Stimulated activated memory B cell treated with anti-CD40 and anti-IgM and Interleukin-4, amounts not matched to agents 10 μg/mL and 1 μg/mL and 100 μg/mL, for 72 hours (primary cell): ENCODE measurements around the gene TMEM176A.

Experiments used
- ATAC-seq: fragments of 150-1000 bp; cut with Tn5 transposase; 2 replicates; pipeline ENCODE4 v1.10.0; 2021
- H3K27ac Mint-ChIP-seq: one replicate; pipeline ENCODE4 v1.8.0; 2022; ENCODE audit warnings: mild to moderate bottlenecking, mixed read lengths
- H3K27me3 Mint-ChIP-seq: one replicate; pipeline ENCODE4 v1.8.0; 2022; ENCODE audit warnings: mixed read lengths
- H3K36me3 Mint-ChIP-seq: one replicate; pipeline ENCODE4 v1.8.0; 2022; ENCODE audit warnings: mixed read lengths
- H3K4me1 Mint-ChIP-seq: one replicate; pipeline ENCODE4 v1.8.0; 2022; ENCODE audit warnings: mixed read lengths
- H3K4me3 Mint-ChIP-seq: one replicate; pipeline ENCODE4 v1.8.0; 2022; ENCODE audit warnings: mild to moderate bottlenecking, moderate library complexity, mixed read lengths
- H3K9me3 Mint-ChIP-seq: one replicate; pipeline ENCODE4 v1.8.0; 2022; ENCODE audit warnings: mixed read lengths

Gene TMEM176A

GRCh38 chr7:150824379-150825177 lies 24.0 kb downstream of the TMEM176A start:
- H3K36me3 Mint-ChIP-seq: peaks cover 5% of the 10 kb centered on the region
- no peak overlapping the region for H3K27ac Mint-ChIP-seq
- no peak for ATAC-seq
- H3K27me3 Mint-ChIP-seq: peaks cover 47% of the 10 kb centered on the region
- H3K4me1 Mint-ChIP-seq: no peaks in the 10 kb centered on the region
- no peak overlapping the region for H3K4me3 Mint-ChIP-seq
- peaks cover 3% of the 10 kb centered on the region for H3K9me3 Mint-ChIP-seq

GRCh38 chr7:150826061-150826849 lies 25.7 kb downstream of the TMEM176A start:
- H3K4me1 Mint-ChIP-seq: no peaks in the 10 kb centered on the region
- H3K27ac Mint-ChIP-seq: no peak overlapping the region
- no peak overlapping the region for H3K4me3 Mint-ChIP-seq
- no peak for ATAC-seq
- peaks cover 5% of the 10 kb centered on the region for H3K36me3 Mint-ChIP-seq
- peaks cover 44% of the 10 kb centered on the region for H3K27me3 Mint-ChIP-seq
- H3K9me3 Mint-ChIP-seq: peaks cover 3% of the 10 kb centered on the region

GRCh38 chr7:150828384-150828783 lies 27.8 kb downstream of the TMEM176A start:
- Mint-ChIP-seq H3K27me3 (peaks cover 43% of the 10 kb centered on the region), H3K4me1 (no peaks in the 10 kb centered on the region), H3K4me3 (no peak overlapping the region)

GRCh38 chr7:150829426-150829825 lies 28.9 kb downstream of the TMEM176A start:
- no peak for ATAC-seq
- H3K4me3 Mint-ChIP-seq: no peak overlapping the region
- H3K9me3 Mint-ChIP-seq: no peaks in the 10 kb centered on the region

More at GRCh38 chr7:150828384-150828783, 27.8 kb downstream of the TMEM176A start:
- ATAC-seq: no peak
- Mint-ChIP-seq H3K9me3 (no peaks in the 10 kb centered on the region), H3K27ac (no peak overlapping the region), H3K36me3 (no peaks in the 10 kb centered on the region)

DNA sequence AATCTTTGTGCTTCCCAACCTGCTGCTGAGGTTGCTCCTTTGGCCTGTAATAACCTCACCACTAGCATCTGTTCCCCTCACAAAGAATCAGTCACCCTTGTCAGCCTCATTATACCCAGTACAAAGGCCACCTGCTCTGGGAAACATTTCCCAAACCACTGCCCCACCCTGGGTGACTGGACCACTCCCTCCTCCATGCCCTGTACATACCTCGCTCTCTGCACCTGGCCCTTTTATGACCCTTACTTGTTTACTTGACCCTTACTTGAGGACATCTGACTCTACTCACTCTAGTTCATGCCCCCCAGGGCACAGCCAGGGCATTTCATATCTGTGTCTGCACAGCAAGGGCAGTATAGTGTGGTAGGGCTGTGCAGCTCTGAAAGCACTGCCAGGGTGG lies 30.4 kb downstream of the TMEM176A start:
- no peak overlapping the region for H3K4me3 Mint-ChIP-seq

More at GRCh38 chr7:150829426-150829825, 28.9 kb downstream of the TMEM176A start:
- Mint-ChIP-seq H3K36me3 (no peaks in the 10 kb centered on the region), H3K27ac (no peak overlapping the region), H3K27me3 (peaks cover 52% of the 10 kb centered on the region), H3K4me1 (no peaks in the 10 kb centered on the region)

DNA sequence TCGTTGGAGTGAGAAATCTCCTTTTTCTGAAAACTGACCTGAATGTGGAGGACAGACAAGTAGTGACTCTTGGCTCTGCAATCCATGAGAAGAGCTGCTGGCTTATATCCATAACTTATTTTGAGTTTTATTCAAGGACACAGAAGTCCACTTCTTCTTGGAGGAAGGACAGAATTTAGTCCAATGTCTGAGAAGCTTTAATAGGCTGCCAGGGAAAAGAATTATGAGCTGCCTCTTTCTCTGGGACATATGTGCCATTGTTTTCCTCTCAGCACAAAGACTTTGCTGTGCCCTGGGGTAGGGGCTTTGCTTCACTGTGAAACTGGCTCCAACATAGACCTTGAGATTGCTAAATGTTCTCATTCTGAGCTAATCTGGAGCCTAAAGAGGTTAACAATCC lies 31.3 kb downstream of the TMEM176A start:
- Mint-ChIP-seq H3K27me3 (peaks cover 49% of the 10 kb centered on the region), H3K36me3 (no peaks in the 10 kb centered on the region), H3K9me3 (no peaks in the 10 kb centered on the region), H3K4me1 (no peaks in the 10 kb centered on the region), H3K4me3 (no peak overlapping the region), H3K27ac (no peak overlapping the region)
- no peak for ATAC-seq

More for the DNA sequence above, 30.4 kb downstream of the TMEM176A start:
- Mint-ChIP-seq H3K9me3 (no peaks in the 10 kb centered on the region), H3K27me3 (peaks cover 56% of the 10 kb centered on the region), H3K36me3 (no peaks in the 10 kb centered on the region), H3K4me1 (no peaks in the 10 kb centered on the region), H3K27ac (no peak overlapping the region)
- no peak for ATAC-seq

GRCh38 chr7:150835019-150835418 lies 34.5 kb downstream of the TMEM176A start:
- H3K4me1 Mint-ChIP-seq: no peaks in the 10 kb centered on the region

GRCh38 chr7:150835702-150836280 lies 35.2 kb downstream of the TMEM176A start:
- Mint-ChIP-seq H3K9me3 (no peaks in the 10 kb centered on the region), H3K4me1 (no peaks in the 10 kb centered on the region), H3K4me3 (no peak overlapping the region), H3K27ac (no peak overlapping the region), H3K27me3 (peaks cover 32% of the 10 kb centered on the region), H3K36me3 (no peaks in the 10 kb centered on the region)
- ATAC-seq: no peak

More at GRCh38 chr7:150835019-150835418, 34.5 kb downstream of the TMEM176A start:
- no peak overlapping the region for H3K4me3 Mint-ChIP-seq
- peaks cover 38% of the 10 kb centered on the region for H3K27me3 Mint-ChIP-seq
- H3K9me3 Mint-ChIP-seq: no peaks in the 10 kb centered on the region
- H3K27ac Mint-ChIP-seq: no peak overlapping the region
- no peaks in the 10 kb centered on the region for H3K36me3 Mint-ChIP-seq
- ATAC-seq: no peak

DNA sequence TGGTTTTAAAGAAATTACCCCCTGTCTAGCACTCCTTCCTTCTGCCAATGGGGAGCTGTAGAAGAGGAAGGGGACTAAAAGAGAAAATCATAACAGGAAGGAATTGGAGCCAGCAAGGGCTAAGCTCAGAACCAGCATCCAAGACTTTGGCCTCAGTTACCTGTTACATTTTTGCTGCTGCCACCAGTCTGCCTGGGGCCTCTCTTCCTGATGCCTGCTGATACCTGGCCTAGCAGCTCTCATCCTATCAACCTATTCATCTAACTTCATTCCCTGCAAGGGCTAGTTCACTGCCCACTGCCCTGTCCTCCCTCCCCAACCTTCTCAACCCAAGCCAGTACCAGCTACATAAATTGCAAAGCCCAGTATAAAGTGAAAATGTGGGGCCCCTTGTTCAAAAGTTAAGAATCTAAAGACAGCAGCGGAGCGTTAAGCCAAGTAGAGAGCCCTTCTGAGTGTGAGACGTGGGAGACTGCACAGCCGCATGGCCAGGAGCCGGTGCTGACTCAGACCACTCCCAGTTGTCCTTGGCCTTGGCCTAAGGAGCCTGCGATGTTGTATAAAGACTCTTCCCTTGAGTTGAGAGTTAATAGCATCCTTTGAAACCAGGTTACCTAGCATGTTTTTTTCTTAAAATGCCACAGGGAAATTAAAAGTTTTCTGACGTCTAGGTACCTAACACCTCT lies 38.5 kb downstream of the TMEM176A start:
- H3K9me3 Mint-ChIP-seq: no peaks in the 10 kb centered on the region
- no peak overlapping the region for H3K27ac Mint-ChIP-seq
- ATAC-seq: no peak
- H3K27me3 Mint-ChIP-seq: peaks cover 10% of the 10 kb centered on the region
- H3K4me3 Mint-ChIP-seq: no peak overlapping the region
- no peaks in the 10 kb centered on the region for H3K4me1 Mint-ChIP-seq
- H3K36me3 Mint-ChIP-seq: no peaks in the 10 kb centered on the region

GRCh38 chr7:150842018-150842417 lies 41.4 kb downstream of the TMEM176A start:
- H3K4me1 Mint-ChIP-seq: no peaks in the 10 kb centered on the region
- no peaks in the 10 kb centered on the region for H3K36me3 Mint-ChIP-seq
- H3K9me3 Mint-ChIP-seq: no peaks in the 10 kb centered on the region
- no peak overlapping the region for H3K27ac Mint-ChIP-seq
- no peak for ATAC-seq
- H3K27me3 Mint-ChIP-seq: no peaks in the 10 kb centered on the region
- H3K4me3 Mint-ChIP-seq: no peak overlapping the region

DNA sequence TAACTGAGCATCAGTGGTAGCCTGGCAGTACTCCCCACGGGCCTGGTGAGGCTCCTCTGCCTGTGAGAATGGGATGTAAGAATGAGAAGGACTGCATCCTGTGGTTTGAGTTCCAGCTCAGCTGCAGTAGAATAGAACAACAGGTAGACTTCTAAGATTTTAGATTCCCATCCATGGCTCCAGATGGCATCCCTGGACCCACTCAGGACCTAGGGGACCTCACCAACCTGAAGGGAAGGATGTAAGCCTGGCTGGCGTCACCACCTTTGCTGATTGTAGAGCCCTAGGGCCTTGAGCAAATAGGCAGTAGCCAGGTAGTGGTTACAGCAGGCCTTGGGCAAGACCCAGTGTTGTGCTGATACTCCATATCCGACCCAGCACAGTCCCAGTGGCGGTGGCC lies 42.1 kb downstream of the TMEM176A start:
- Mint-ChIP-seq H3K9me3 (no peaks in the 10 kb centered on the region), H3K4me1 (no peaks in the 10 kb centered on the region), H3K27ac (no peak overlapping the region), H3K27me3 (no peaks in the 10 kb centered on the region), H3K4me3 (no peak overlapping the region), H3K36me3 (no peaks in the 10 kb centered on the region)
- no peak for ATAC-seq

GRCh38 chr7:150845421-150845861 lies 44.9 kb downstream of the TMEM176A start:
- H3K27ac Mint-ChIP-seq: no peak overlapping the region
- H3K4me3 Mint-ChIP-seq: no peak overlapping the region

GRCh38 chr7:150846291-150847115 lies 45.9 kb downstream of the TMEM176A start:
- no peak overlapping the region for H3K4me3 Mint-ChIP-seq
- no peaks in the 10 kb centered on the region for H3K36me3 Mint-ChIP-seq
- ATAC-seq: no peak
- H3K4me1 Mint-ChIP-seq: no peaks in the 10 kb centered on the region
- H3K27me3 Mint-ChIP-seq: peaks cover 23% of the 10 kb centered on the region
- no peak overlapping the region for H3K27ac Mint-ChIP-seq
- H3K9me3 Mint-ChIP-seq: no peaks in the 10 kb centered on the region

More at GRCh38 chr7:150845421-150845861, 44.9 kb downstream of the TMEM176A start:
- ATAC-seq: no peak
- no peaks in the 10 kb centered on the region for H3K9me3 Mint-ChIP-seq
- H3K36me3 Mint-ChIP-seq: no peaks in the 10 kb centered on the region
- H3K4me1 Mint-ChIP-seq: no peaks in the 10 kb centered on the region
- peaks cover 15% of the 10 kb centered on the region for H3K27me3 Mint-ChIP-seq

GRCh38 chr7:150847536-150847935 lies 47.0 kb downstream of the TMEM176A start:
- Mint-ChIP-seq H3K27ac (no peak overlapping the region), H3K27me3 (peaks cover 33% of the 10 kb centered on the region), H3K4me3 (no peak overlapping the region), H3K9me3 (no peaks in the 10 kb centered on the region), H3K4me1 (no peaks in the 10 kb centered on the region), H3K36me3 (no peaks in the 10 kb centered on the region)
- no peak for ATAC-seq
